ENCODE data around the gene ARHGAP29.

DNA sequence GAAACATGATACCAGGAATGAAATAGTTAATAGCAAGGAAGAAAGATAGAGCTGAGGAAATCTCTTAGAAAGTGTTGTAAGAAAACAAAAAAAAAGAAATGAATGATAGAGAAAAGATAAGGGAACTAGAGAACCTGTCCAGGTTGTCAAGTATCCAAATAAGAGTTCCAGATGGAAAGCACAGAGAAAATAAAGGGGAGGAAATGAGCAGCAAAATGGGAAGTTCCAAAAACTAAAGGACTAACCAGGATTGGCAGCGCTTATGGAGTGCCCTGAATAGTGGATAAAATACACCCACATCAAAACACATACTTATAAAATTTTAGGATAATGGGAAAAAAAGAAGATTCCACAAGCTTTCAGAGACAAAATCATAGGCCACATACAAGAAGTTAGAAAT lies 55.2 kb downstream of the ARHGAP29 start:
- TF ChIP-seq EP300 (IDR thresholded peaks at IDR 0.05) (no peak), POLR2AphosphoS5 (IDR thresholded peaks at IDR 0.05) (no peak)
